ENCODE data around the gene VAMP8.
"Not testable (repeated sequence)": the region's sequence is repeated elsewhere in the genome, so short reads cannot be mapped to it uniquely, and the experiment has no call there.

The VAMP8 gene

GRCh38 chr2:85600951-85601770, 23.8 kb downstream of the VAMP8 start:
- no peak for FAIRE-seq

GRCh38 chr2:85601771-85602475, 24.5 kb downstream of the VAMP8 start:
- FAIRE-seq, result no peak

- no peak for FAIRE-seq
Measured at GRCh38 chr2:85602476-85603234, 25.3 kb downstream of the VAMP8 start, which contains the start of gene TMEM150A. TMEM150A (minus strand) TSS chr2:85602698; CDS start chr2:85601948, 750 bp downstream.

- not testable (repeated sequence) for FAIRE-seq
Measured at GRCh38 chr2:85604133-85604444, 26.7 kb downstream of the VAMP8 start.

- no peak for FAIRE-seq
Measured at GRCh38 chr2:85604568-85605339, 27.4 kb downstream of the VAMP8 start.

- FAIRE-seq, result no peak
Measured at GRCh38 chr2:85605406-85606115, 28.2 kb downstream of the VAMP8 start.

- no peak for FAIRE-seq
Measured at GRCh38 chr2:85606116-85606455, 28.7 kb downstream of the VAMP8 start.

- FAIRE-seq, result no peak
Measured at GRCh38 chr2:85607268-85608215, 30.2 kb downstream of the VAMP8 start.

GRCh38 chr2:85611217-85611704, 33.9 kb downstream of the VAMP8 start:
- FAIRE-seq, result no peak

- no peak for FAIRE-seq
Measured at GRCh38 chr2:85611705-85612587, 34.6 kb downstream of the VAMP8 start, which contains the start of gene C2orf68. C2orf68 (minus strand) TSS chr2:85612066; CDS start chr2:85611984, 82 bp downstream.

- FAIRE-seq, result no peak
Measured at GRCh38 chr2:85613717-85614515, 36.5 kb downstream of the VAMP8 start.

- not testable (repeated sequence) for FAIRE-seq
Measured at GRCh38 chr2:85614757-85615156, 37.4 kb downstream of the VAMP8 start.

GRCh38 chr2:85615413-85615728, 38.0 kb downstream of the VAMP8 start:
- FAIRE-seq, result no peak

- FAIRE-seq, result not testable (repeated sequence)
Measured at GRCh38 chr2:85617723-85618122, 40.3 kb downstream of the VAMP8 start.

GRCh38 chr2:85619617-85620016, 42.2 kb downstream of the VAMP8 start:
- no peak for FAIRE-seq

- FAIRE-seq, result no peak
Measured at GRCh38 chr2:85621338-85621737, 44.0 kb downstream of the VAMP8 start.

GRCh38 chr2:85623991-85624390, 46.6 kb downstream of the VAMP8 start:
- FAIRE-seq, result no peak

GRCh38 chr2:85628658-85629057, 51.3 kb downstream of the VAMP8 start:
- FAIRE-seq, result no peak

- no peak for FAIRE-seq
Measured at GRCh38 chr2:85631316-85631715, 53.9 kb downstream of the VAMP8 start.
